Raji (cell line): Measurements from ENCODE around the gene WWOX.

Experiments
- POLR2A ChIP-seq: IDR thresholded peaks from 2 replicates; pipeline ENCODE4 v1.6.1; 2011; ENCODE audit warnings: low read depth, low read length, control low read depth; ENCODE audit not compliant: insufficient read depth

Gene WWOX

DNA sequence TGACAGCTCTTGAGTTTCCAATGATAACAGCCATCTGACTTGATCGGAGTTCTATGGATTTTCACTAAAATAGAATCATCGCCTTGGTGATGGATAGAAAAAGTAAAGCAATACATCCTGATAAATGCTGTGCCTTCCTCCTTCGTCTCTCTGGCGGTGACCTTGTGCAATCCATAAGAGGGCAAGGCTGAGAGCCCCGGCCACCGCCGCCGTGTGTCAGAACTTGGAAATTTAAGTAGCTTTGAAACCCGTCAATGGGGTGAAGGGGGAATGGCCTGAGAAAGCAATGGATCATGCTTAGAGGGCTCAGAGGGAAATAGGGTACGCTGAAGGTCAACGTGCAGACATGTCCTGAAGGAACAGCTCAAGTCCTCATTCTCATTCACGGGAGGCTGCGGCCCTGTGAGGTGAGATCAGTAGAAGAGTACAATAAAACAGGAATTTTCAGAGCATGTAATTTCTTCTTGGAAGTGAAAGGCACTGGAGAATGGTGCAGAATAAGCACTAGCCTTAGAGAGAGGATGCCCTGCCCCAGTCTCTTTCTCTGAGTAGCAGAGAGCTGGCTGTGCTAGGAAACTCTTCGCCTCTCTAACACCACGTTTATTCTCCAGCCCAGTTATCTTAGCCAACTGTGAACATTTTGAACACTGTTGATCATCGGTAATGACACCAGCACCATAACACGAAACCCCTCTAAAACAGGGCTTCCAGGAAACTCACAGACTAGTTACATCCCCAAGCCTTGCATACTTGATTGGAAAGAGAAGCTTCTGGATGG is 573.5 kb downstream of the WWOX start:
- TF ChIP-seq POLR2A, result no peak

DNA sequence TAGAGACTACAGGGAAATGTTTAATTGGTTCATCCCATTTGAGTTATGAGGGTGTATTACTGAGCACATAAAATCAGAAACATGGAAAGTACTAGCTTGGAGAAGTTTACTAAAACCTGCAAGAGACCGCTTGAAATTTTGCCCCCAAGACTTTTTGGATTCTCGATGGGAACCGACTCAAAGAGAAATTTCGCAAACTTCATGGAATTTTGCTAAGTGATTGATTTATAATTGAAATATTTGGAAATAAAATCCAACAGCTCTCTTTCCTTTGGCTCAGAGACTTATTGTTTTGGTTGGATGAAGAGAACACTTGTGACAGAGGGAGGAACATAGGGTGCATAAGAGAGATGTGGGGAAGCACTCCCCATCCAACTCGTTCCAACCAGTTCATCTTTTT is 574.4 kb downstream of the WWOX start:
- TF ChIP-seq POLR2A, result no peak

DNA sequence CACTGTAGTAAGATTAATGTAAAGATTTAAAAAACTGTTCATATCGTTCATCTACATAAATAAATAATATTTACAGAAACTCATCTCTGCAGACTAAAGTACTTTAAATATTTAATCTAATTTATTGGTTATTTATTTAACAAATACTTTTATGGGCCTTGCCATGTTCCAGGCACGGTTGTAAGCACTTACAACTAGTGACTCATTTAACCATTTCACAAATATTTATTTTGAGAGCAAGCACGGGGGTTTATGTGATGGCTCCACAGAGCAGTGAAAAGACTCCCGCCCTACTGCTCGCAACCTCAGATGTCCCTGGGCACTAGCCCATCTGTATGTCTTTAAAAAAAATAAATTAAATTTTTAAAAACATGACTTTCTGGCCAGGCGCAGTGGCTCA is 575.9 kb downstream of the WWOX start:
- no peak for TF ChIP-seq POLR2A

- TF ChIP-seq POLR2A, result no peak
These were observed 576.7 kb downstream of the WWOX start for GRCh38 chr16:78675951-78676792.

DNA sequence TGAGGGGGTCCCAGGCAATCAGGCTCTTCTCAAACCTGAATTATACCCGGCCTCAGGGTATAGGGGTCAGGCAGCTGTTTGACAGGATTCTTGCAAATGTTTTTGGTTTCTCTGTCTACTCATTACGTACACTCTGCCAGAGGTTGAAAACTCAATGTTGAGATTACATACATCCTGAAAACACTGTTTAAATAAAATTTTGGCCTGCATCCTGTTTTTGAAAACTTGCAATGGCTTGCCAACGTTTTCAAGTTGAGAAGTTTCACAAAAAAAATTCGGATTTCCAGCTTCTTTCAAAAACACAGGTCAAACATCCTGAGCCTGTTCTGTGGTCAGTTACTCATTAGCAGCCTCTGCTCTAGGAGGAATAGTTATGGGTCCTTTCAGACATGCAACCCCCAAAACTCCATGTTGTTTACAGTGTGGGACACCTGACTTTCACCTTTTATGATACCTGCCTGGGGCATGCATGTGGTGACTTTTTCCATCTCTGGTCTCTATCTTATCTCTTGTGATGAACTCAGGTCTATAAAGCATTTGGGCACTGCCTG is 577.8 kb downstream of the WWOX start:
- TF ChIP-seq POLR2A, result no peak

- TF ChIP-seq POLR2A, result no peak
These were observed 580.1 kb downstream of the WWOX start for GRCh38 chr16:78679546-78679945.

DNA sequence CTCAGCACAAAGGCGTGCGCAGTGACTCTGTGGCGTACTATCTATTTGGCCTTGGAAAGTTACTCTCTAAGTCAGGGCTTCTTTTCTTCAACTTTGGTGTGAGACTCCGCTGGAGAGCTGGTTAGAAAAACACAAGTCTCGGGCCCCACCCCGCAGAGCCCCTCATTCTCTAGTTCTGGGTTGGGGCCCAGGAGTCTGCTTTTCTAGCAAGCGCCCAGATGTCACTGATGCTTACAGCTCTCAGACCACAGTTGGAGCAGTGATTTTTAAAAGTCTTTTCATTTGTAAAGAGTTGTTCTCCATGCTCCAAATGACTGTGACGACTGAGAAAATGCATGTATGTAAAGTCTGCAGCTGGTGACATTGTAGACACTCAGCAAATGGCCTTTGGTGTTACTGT is 582.3 kb downstream of the WWOX start:
- no peak for TF ChIP-seq POLR2A

DNA sequence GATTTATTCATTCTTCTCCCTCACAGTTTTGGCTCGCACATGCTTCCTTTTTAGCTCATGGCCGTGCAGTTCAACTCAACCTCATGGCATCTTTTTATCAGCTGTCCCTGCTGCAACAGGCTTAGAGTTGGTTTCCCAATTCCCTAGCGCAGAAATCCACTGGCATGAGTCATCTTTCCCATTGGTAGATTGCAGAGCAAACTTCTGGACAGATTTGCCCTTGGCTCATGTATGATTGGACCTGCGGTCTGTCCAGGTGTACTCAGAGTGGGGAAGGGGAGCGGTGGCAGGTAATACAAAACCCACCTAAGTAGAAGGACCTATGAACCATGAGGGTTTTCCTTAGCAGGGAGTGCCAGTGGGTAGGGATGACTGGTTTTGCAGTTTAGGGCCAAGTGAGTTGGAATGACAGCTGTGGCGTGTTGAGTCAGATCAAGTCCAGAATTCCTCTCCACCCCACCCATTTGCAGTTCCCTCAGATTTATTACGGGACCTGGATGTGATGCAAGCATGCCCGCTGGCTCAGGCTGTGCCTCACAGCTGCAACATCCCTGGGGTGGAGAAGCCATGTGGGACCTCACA is 584.7 kb downstream of the WWOX start:
- no peak for TF ChIP-seq POLR2A

GRCh38 chr16:78684655-78685375 is 585.4 kb downstream of the WWOX start:
- no peak for TF ChIP-seq POLR2A

- TF ChIP-seq POLR2A, result no peak
These were observed 587.1 kb downstream of the WWOX start for GRCh38 chr16:78686601-78687000.

DNA sequence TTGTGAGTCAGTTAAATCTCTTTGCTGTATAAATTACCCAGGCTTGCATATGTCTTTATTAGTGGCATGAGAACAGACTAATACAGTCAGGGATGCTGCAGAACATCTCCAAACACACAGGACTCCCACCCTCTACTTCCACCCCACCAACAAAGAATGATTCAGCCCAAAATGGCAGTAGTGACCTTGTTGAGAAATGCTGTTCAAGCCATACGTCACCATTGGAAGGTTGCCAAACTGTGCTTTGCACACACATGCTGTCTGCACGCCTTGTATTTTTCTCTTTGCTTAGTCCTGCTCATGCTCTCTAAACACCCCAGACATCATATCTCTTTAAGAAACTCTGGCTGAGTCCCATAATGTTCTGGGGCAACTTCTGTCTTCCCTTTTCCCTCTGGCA is 589.6 kb downstream of the WWOX start:
- no peak for TF ChIP-seq POLR2A

DNA sequence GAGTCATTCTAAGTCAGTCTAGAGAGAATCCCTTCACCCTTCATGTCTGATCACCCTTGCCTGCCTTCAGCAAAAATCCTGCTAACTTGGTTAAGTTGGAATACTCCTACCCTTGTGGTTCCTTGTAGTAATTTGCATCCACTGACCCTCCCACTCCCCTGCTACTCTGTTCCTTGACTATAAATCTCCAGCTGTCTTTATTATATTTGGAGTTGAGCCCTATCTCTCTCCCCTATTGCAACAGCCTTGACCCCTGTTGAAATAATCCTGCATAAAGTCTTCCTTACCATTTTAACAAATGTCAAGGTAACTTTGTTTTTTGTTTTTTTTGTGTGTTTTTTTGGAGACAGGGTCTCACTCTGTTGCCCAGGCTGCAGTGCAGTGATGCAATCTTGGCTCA is 590.1 kb downstream of the WWOX start:
- no peak for TF ChIP-seq POLR2A

DNA sequence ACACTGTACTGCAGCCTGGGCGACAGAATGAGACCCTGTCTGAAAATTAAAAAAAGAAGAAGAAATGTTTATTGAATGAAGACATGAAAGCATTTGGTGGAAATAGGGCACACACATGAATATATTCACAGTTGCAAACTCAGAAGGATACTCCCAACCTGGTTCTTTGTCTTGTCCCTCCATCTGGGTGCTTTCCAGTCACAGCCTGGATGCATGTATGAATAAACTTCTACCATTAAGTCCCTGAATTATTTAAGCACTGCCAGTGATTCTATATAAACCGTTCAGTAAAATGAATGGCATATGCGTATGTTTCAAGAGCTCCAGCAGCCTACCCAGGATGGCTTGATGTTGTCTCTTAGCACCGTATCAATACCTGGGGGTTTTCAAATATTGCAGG is 591.1 kb downstream of the WWOX start:
- no peak for TF ChIP-seq POLR2A

GRCh38 chr16:78693496-78693895 is 594.0 kb downstream of the WWOX start:
- TF ChIP-seq POLR2A, result no peak

DNA sequence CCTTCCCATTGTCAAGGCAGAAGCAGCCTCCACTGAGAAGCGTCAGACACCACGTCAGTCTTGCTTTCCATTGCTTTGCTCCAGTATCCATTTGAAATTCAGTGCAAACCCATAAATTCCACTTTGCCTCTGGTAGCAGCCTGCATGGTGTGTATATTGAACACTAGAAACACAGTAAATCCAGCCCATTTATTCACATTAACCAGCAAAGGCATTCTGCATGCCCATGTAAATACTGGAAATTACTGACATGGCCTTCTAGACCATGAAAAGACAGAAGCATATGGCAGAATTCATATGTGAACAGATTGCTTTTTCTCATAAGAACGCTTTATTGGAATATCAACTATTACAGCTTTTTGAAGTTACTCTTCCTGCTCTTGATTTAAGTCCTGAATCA is 595.0 kb downstream of the WWOX start:
- no peak for TF ChIP-seq POLR2A
